DND-41 (cell line): ENCODE results near the gene NOC4L.

Source experiments
- ATAC-seq: fragments of 200-7000 bp; cut with Tn5 transposase; 3 replicates; pipeline ENCODE4 v1.9.1; 2021; ENCODE audit warnings: low read depth; ENCODE audit not compliant: insufficient read depth
- DNase-seq: peaks from one replicate; pipeline ENCODE4 v3.0.0-alpha.2; 2020
- H2AFZ ChIP-seq: 2 replicates; pipeline ENCODE4 v1.6.0; 2012; ENCODE audit warnings: low read depth, low read length
- H3K27ac ChIP-seq: 2 replicates; pipeline ENCODE4 v1.5.1; 2012; ENCODE audit warnings: low read length, inconsistent platforms
- H3K27me3 ChIP-seq: fragments of 200-600 bp; sonication (generic); 2 replicates; pipeline ENCODE4 v1.6.0; 2012; ENCODE audit warnings: low read length, mild to moderate bottlenecking, inconsistent platforms; ENCODE audit not compliant: insufficient read depth, poor library complexity
- H3K36me3 ChIP-seq: 2 replicates; pipeline ENCODE4 v1.5.1; 2012; ENCODE audit warnings: low read length, inconsistent platforms; ENCODE audit not compliant: insufficient read depth
- H3K4me1 ChIP-seq: 2 replicates; pipeline ENCODE4 v1.5.1; 2012; ENCODE audit warnings: mild to moderate bottlenecking, low read length; ENCODE audit not compliant: insufficient read depth
- H3K4me2 ChIP-seq: 2 replicates; pipeline ENCODE4 v1.6.0; 2012; ENCODE audit warnings: mild to moderate bottlenecking, moderate library complexity, low read length, inconsistent platforms; ENCODE audit not compliant: insufficient read depth
- H3K4me3 ChIP-seq, 2 experiments: fragments of 200-600 bp in 1 of 2; shearing (Covaris generic) in 1 of 2; 2 replicates each; pipeline ENCODE4 v1.5.1; 2012 to 2016; ENCODE audit warnings: inconsistent platforms in 2 of 2, low read length in 2 of 2, mild to moderate bottlenecking in 2 of 2, low read depth in 1 of 2, moderate library complexity in 1 of 2
- H3K79me2 ChIP-seq: 2 replicates; pipeline ENCODE4 v1.6.0; 2012; ENCODE audit warnings: low read length, inconsistent platforms; ENCODE audit not compliant: insufficient read depth
- H3K9ac ChIP-seq: 2 replicates; pipeline ENCODE4 v1.6.0; 2012; ENCODE audit warnings: low read depth, mild to moderate bottlenecking, inconsistent platforms, low read length, moderate library complexity
- H3K9me3 ChIP-seq: 2 replicates; pipeline ENCODE4 v1.5.1; 2012; ENCODE audit warnings: low read length, moderate library complexity, mild to moderate bottlenecking, inconsistent platforms; ENCODE audit not compliant: insufficient read depth, severe bottlenecking
- H4K20me1 ChIP-seq: 2 replicates; pipeline ENCODE4 v1.6.0; 2012; ENCODE audit warnings: low read length; ENCODE audit not compliant: insufficient read depth
- EZH2 ChIP-seq: IDR thresholded peaks from 3 replicates; pipeline ENCODE4 v1.6.1; 2012; ENCODE audit warnings: borderline replicate concordance, low read depth, mild to moderate bottlenecking, moderate library complexity, low read length, inconsistent platforms; ENCODE audit not compliant: severe bottlenecking
- TF ChIP-seq, protein P1 (sequence below): IDR thresholded peaks from 2 replicates; pipeline ENCODE4 v1.5.1; 2012; ENCODE audit warnings: borderline replicate concordance, low read length, moderate library complexity, mild to moderate bottlenecking; ENCODE audit not compliant: poor library complexity, severe bottlenecking; ENCODE audit errors: extremely low read depth

NOC4L gene

DNA sequence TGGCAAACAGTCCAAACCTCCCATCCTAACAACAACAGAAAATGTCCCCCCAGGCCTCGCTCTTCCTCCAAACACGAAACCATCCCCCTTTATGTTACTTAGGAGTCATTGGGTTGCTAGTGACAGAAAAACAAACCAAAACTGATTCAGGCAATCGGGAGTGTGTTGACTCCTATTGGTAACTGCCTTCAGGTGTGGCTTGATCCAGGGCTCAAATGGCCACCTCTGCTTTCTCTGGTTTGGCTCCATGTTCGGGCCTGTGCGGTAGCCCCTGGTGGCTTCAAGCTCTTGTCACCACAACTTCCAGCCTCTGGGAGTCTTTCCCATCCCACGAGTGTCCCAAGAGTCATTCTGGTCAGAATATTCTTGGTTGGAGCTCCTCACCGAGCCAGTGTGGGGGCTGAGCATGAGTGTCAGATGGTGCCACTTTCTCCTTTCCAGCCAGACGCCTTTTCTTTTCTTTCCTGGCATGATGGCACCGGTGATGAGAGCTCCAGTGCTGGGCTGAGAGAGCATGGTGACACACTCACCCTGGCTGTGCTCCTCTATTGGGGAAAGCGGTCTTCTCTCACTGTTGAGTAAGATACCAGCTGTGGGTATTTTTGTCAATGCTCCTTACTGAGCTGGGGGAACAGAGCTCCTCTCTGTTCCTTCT, 38.6 kb downstream of the NOC4L start:
- Histone ChIP-seq H3K27ac (no peak overlapping the region), H2AFZ (no peak overlapping the region), H3K9me3 (no peaks in the 10 kb centered on the region), H3K36me3 (no peaks in the 10 kb centered on the region), H3K27me3 (peaks cover 20% of the 10 kb centered on the region), H3K79me2 (no peaks in the 10 kb centered on the region), H3K9ac (no peak overlapping the region), H3K4me2 (no peak overlapping the region), H3K4me3 (no peak overlapping the region), H3K4me1 (peaks cover 12% of the 10 kb centered on the region), H4K20me1 (no peaks in the 10 kb centered on the region)
- no peak for DNase-seq
- no peak for ATAC-seq
- TF ChIP-seq EZH2: no peak
- TF ChIP-seq, protein P1, sequence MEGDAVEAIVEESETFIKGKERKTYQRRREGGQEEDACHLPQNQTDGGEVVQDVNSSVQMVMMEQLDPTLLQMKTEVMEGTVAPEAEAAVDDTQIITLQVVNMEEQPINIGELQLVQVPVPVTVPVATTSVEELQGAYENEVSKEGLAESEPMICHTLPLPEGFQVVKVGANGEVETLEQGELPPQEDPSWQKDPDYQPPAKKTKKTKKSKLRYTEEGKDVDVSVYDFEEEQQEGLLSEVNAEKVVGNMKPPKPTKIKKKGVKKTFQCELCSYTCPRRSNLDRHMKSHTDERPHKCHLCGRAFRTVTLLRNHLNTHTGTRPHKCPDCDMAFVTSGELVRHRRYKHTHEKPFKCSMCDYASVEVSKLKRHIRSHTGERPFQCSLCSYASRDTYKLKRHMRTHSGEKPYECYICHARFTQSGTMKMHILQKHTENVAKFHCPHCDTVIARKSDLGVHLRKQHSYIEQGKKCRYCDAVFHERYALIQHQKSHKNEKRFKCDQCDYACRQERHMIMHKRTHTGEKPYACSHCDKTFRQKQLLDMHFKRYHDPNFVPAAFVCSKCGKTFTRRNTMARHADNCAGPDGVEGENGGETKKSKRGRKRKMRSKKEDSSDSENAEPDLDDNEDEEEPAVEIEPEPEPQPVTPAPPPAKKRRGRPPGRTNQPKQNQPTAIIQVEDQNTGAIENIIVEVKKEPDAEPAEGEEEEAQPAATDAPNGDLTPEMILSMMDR: no peak

DNA sequence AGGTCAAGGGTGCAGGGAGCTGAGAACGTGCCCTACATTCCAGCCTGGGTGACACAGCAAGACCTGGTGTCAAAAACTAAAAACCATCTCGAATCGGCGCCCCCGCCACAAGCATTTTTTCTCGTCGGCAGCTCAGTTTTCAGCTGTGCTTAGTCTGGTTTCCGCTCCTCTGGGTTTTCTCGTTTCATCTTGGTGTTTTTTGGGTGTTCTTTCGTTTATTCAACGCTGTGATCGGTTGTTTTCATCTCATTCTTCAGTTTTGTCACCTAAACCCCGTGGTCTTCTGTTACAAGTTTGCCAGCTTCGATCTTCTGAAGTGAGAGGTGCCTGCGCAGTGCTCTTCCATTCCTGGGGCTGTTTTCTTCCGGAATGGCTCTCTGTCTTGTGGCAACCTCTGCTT, 41.4 kb downstream of the NOC4L start:
- Histone ChIP-seq H3K36me3 (no peaks in the 10 kb centered on the region), H3K4me2 (no peak overlapping the region), H4K20me1 (no peaks in the 10 kb centered on the region), H3K27ac (no peak overlapping the region), H3K4me1 (peaks cover 21% of the 10 kb centered on the region), H3K9ac (no peak overlapping the region), H3K4me3 (no peak overlapping the region), H3K79me2 (no peaks in the 10 kb centered on the region), H3K9me3 (no peaks in the 10 kb centered on the region), H2AFZ (no peak overlapping the region), H3K27me3 (peaks cover 25% of the 10 kb centered on the region)
- ATAC-seq (no peak), DNase-seq (peak; percentile 19)
- TF ChIP-seq EZH2: no peak
- TF ChIP-seq, protein P1: no peak

DNA sequence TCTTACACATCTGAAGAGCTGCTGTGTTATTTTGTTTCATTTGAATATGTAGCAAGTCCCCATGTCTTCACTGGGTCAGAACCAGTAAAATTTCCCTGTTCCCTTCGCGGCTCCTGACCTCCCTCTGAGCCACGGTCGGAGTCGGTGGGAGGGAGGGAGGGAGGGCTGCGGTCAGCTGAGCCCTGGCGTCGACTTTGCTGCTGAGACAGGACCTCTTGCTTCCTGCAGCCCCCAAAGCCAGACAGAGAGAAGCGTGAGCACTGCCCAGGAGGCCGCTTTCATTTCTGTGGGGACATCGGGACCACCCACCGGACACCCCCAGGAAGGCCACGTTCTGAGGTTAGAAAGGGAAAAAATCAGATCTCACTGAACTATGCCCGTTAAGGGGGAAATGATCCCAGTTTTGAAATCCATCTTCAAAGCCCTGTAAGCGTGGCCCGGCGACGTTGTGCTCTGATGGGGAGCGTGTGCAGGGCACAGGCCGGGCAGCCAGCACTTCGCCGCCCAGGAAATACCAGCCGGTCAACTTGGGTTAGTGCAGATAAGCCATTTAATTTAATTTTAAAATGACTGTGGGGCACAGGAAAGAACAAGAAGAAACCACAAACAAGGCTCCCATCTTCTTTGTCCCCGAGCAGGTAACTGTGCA, 42.1 kb downstream of the NOC4L start:
- Histone ChIP-seq H3K36me3 (no peaks in the 10 kb centered on the region), H3K9ac (no peak overlapping the region), H3K4me1 (peaks cover 26% of the 10 kb centered on the region), H2AFZ (no peak overlapping the region), H3K27me3 (peaks cover 25% of the 10 kb centered on the region), H3K9me3 (no peaks in the 10 kb centered on the region), H4K20me1 (no peaks in the 10 kb centered on the region), H3K4me3 (no peak overlapping the region), H3K4me2 (no peak overlapping the region), H3K27ac (no peak overlapping the region), H3K79me2 (no peaks in the 10 kb centered on the region)
- no peak for DNase-seq
- TF ChIP-seq, protein P1: no peak
- TF ChIP-seq EZH2: no peak
- no peak for ATAC-seq
